Keratinocyte (primary cell): ENCODE data around the gene SYNPR.

Experiments used
- CTCF ChIP-seq, 3 experiments: IDR thresholded peaks in 1 of 3; conservative IDR thresholded peaks in 1 of 3; optimal IDR thresholded peaks in 1 of 3; 2 replicates in 2 of 3; 3 replicates in 1 of 3; pipeline versions ENCODE3 to v1.5.1; 2011; ENCODE audit warnings: low read length in 3 of 3, mild to moderate bottlenecking in 3 of 3, moderate library complexity in 2 of 3, control low read depth in 1 of 3, inconsistent platforms in 1 of 3; ENCODE audit not compliant: insufficient read depth in 2 of 3; ENCODE audit errors: extremely low read depth in 1 of 3
- EZH2 ChIP-seq: IDR thresholded peaks from one replicate; pipeline ENCODE4 v1.6.1; 2012; ENCODE audit warnings: inconsistent platforms, mild to moderate bottlenecking, low read length, moderate library complexity

DNA sequence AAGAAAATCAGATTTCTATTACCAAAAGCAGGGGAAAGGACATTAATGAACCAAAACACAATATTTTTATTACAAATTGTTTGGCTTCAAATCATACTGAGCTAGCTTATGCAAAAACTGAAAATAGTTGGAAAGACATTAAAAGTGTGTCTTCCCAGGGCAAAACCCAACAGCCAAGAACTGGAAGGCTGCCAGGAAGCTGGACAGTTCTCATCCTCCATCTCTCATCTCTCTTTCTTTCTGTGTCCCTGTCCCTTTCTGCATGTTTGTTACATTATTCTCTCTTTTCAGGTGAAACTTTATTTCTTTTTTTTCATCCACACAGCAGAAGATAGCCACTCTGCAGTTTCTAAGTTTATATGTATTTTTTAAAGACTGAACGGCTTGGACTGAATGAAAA, 333.3 kb downstream of the SYNPR start:
- TF ChIP-seq CTCF (optimal IDR thresholded peaks at IDR 0.05 in 1 of 3, IDR thresholded peaks at IDR 0.05 in 1 of 3, conservative IDR thresholded peaks at IDR 0.05 in 1 of 3; ENCODE audit: extremely low read depth in 1 of 3, insufficient read depth in 2 of 3, low read length in 3 of 3): no peak
- TF ChIP-seq EZH2: no peak
